Measurements from ENCODE around the gene HNRNPUL1. TPM values are rescaled to one million over a fixed set of nuclear protein-coding genes. Genes with fewer than 3 reads are reported as not detected.
A peak's percentile ranks its signal among the peaks of the same experiment; 100 is the strongest.

HNRNPUL1 gene
- total RNA-seq, 2 donors from 2014 or later: 116 to 147 TPM

DNA sequence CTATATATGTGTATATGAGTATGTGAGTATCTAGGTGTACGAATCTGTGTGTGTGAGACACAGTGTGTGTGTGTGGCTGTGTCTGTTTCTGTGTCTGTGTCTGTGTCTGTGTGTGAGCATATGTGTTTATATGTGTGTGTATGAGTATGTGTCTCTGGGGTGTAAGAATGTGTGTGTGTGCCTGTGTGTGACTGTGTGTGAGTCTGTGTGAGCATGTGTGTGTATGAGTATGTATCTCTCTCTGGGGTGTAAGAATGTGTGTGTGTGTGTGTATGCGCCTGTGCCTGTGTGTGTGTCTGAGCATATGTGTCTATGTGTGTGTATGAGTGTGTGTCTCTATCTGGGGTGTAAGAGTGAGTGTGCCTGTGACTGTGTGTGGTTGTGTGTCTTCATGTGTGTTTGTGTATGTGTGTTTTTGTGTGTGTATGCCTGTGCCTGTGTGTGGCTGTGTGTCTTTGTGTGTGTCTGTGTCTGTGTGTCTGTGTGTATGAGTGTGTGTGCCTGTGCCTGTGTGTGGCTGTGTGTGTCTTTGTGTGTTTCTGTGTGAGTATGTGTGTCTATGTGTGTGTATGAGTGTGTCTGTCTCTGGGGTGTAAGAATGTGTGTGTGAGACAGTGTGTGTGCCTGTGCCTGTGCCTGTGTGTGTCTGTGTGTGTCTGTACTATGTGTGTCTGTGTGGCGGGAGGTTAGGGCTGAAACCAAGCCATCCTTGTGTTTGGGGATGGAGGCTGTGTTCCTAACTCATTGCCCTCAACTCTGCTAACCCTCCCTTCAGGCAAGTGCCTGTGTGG is 33.9 kb upstream of the HNRNPUL1 start:
- intact Hi-C loops (cut with DNase I): no loop called here
- DNase-seq (no peak), ATAC-seq (no peak)

- DNase-seq (no peak), ATAC-seq (no peak)
- intact Hi-C loops (cut with DNase I): no loop called here
Observed at GRCh38 chr19:41232686-41233085, 31.5 kb upstream of the HNRNPUL1 start.

GRCh38 chr19:41233748-41234240 is 30.4 kb upstream of the HNRNPUL1 start:
- ATAC-seq (peak; percentile 71 to 73), DNase-seq (no peak)
- intact Hi-C loops (cut with DNase I): no loop called here

GRCh38 chr19:41234512-41235168 is 29.5 kb upstream of the HNRNPUL1 start:
- DNase-seq (no peak), ATAC-seq (no peak)
- intact Hi-C loops (cut with DNase I): no loop called here

- intact Hi-C loops (cut with DNase I): no loop called here
- no peak for DNase-seq
- no peak for ATAC-seq
Observed at GRCh38 chr19:41235480-41235879, 28.7 kb upstream of the HNRNPUL1 start.

GRCh38 chr19:41238244-41238643 is 25.9 kb upstream of the HNRNPUL1 start:
- ATAC-seq (no peak), DNase-seq (no peak)
- intact Hi-C loops (cut with DNase I): no loop called here

DNA sequence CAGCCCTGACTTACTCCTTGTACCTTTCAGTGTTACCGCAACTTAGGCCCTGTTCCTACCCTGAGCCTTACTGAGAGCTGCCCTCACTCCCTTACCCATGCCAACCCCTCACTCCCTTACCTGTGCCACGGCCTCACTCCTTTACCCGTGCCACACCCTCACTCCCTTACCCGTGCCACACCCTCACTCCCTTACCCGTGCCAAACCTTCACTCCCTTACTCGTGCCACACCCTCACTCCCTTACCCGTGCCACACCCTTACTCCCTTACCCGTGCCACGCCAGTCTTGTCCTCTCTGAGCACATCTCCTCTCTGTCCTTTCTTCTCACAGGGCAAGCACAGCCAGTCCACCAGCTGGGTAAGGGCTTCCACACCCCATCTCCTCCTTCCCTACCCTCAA is 24.8 kb upstream of the HNRNPUL1 start:
- DNase-seq: no peak
- no peak for ATAC-seq
- intact Hi-C loops (cut with DNase I): no loop called here

DNA sequence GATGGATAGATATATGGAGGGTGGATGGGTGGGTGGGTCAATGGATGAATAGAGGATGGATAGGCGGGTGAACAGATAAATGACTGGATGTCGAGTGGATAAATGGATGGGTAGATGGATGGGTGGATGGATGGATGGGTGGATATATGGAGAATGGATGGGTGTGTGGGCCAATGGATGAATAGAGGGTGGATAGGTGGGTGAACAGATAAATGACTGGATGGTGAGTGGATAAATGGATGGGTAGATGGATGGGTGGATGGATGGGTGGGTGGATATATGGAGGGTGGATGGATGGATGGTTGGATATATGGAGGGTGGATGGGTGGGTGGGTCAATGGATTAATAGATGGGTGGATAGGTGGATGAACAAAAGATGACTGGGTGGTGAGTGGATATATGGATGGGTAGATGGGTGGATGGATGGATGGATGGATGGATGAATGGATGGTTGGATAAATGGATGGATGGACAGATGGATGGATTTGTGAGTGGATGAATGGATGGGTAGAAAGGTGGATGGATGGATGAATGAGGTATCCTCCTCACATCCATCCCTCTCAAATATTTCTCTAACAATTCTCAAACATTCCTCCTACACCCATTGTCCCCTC is 24.1 kb upstream of the HNRNPUL1 start:
- intact Hi-C loops (cut with DNase I): no loop called here
- no peak for ATAC-seq

GRCh38 chr19:41241859-41242258 is 22.3 kb upstream of the HNRNPUL1 start:
- ATAC-seq (no peak), DNase-seq (no peak)
- intact Hi-C loops (cut with DNase I): no loop called here

More for the DNA sequence above, 24.1 kb upstream of the HNRNPUL1 start:
- no peak for DNase-seq

- no peak for DNase-seq
- ATAC-seq: no peak
- intact Hi-C loops (cut with DNase I): no loop called here
Observed at GRCh38 chr19:41244117-41244516, 20.1 kb upstream of the HNRNPUL1 start.

GRCh38 chr19:41245843-41246242 is 18.3 kb upstream of the HNRNPUL1 start:
- DNase-seq: no peak
- intact Hi-C loops (cut with DNase I): no loop called here
- no peak for ATAC-seq

GRCh38 chr19:41248895-41249294 is 15.3 kb upstream of the HNRNPUL1 start:
- DNase-seq: no peak
- intact Hi-C loops (cut with DNase I): no loop called here
- no peak for ATAC-seq

DNA sequence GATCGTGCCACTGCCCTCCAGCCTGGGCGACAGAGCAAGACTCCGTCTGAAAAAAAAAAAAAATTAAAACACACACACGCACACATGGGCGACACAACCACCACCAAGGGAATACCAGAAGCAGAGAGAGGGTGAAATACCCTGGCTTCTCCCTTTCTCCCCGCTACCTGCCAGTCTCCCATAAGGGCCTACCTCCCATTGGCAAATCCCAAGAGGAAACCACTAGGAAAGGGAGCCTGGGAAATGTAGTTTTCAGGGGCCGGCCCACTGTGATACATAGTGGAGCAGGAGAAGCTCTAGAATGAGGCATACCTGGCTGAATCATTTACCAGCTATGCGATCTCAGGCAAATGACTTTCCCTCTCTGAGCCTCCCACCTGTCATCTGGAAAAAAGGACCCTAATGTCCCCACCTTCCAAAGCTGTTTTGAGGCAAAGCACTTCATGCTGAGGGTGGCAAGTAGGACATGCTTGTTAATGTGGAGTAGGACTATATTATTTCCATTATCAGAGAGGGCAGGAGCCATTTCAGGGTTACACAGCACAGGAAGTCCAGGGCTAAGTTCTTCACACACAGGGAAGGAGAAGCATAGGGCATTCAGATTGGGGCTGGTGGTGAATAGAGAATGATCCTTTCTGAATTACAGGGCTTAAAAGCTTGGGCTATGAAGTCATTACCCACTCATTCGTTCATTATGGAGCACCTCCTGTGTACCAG is 14.3 kb upstream of the HNRNPUL1 start:
- no peak for DNase-seq
- intact Hi-C loops (cut with DNase I): no loop called here
- ATAC-seq: no peak

GRCh38 chr19:41253660-41254059 is 10.5 kb upstream of the HNRNPUL1 start:
- intact Hi-C loops (cut with DNase I): no loop called here
- ATAC-seq (no peak), DNase-seq (no peak)

GRCh38 chr19:41255171-41255570 is 9.0 kb upstream of the HNRNPUL1 start:
- intact Hi-C loops (cut with DNase I): no loop called here
- DNase-seq (no peak), ATAC-seq (no peak)

DNA sequence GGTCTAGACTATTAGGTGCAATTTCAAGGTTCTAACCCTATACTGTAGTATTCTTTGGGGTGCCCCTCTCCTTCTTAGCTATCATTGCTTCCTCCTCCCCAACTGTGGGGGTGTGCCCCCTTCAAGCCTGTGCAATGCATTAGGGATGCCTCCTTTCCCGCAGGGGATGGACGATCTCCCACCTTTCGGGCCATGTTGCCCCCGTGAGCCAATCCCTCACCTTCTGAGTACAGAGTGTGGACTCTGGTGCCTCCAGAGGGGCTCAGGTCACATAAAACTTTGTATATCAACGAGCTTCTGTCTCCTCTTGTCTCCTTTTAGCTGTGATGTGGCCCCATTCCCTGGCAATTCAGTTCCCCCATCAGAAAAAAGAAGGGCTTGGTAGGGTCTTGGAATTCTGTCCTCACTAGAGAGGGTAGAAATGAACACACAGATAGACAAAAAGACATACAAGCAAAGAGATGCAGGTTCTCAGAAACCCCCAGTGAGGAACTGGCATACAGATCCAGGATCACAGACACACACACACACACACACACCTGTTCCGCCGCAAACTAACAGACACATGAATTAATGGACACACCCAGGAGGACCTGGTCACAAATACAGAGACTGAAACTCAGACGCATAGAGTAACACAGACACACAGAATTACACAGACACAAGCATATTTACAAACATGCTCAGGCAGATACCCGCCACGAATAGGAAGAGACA is 2.5 kb upstream of the HNRNPUL1 start:
- DNase-seq (no peak), ATAC-seq (no peak)
- intact Hi-C loops (cut with DNase I): loop anchor here (1.0 to 2.0 kb wide), 3 partner anchors 35 to 57 kb away; no protein-coding TSS in a partner anchor

GRCh38 chr19:41263042-41263849 is 926 bp upstream of the HNRNPUL1 start:
- DNase-seq: peak; percentile 71
- intact Hi-C loops (cut with DNase I): loop anchor here in 1 of 2 donors (2.0 kb wide), 1 partner anchor 36 kb away; no protein-coding TSS in a partner anchor
- ATAC-seq: peak; percentile 7 to 10
